ENCODE data around the gene RIMS1. TPM values are rescaled to one million over a fixed set of nuclear protein-coding genes. Genes with fewer than 3 reads are reported as not detected.

RIMS1 gene, protein sequence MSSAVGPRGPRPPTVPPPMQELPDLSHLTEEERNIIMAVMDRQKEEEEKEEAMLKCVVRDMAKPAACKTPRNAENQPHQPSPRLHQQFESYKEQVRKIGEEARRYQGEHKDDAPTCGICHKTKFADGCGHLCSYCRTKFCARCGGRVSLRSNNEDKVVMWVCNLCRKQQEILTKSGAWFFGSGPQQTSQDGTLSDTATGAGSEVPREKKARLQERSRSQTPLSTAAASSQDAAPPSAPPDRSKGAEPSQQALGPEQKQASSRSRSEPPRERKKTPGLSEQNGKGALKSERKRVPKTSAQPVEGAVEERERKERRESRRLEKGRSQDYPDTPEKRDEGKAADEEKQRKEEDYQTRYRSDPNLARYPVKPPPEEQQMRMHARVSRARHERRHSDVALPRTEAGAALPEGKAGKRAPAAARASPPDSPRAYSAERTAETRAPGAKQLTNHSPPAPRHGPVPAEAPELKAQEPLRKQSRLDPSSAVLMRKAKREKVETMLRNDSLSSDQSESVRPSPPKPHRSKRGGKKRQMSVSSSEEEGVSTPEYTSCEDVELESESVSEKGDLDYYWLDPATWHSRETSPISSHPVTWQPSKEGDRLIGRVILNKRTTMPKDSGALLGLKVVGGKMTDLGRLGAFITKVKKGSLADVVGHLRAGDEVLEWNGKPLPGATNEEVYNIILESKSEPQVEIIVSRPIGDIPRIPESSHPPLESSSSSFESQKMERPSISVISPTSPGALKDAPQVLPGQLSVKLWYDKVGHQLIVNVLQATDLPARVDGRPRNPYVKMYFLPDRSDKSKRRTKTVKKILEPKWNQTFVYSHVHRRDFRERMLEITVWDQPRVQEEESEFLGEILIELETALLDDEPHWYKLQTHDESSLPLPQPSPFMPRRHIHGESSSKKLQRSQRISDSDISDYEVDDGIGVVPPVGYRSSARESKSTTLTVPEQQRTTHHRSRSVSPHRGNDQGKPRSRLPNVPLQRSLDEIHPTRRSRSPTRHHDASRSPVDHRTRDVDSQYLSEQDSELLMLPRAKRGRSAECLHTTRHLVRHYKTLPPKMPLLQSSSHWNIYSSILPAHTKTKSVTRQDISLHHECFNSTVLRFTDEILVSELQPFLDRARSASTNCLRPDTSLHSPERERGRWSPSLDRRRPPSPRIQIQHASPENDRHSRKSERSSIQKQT (N-terminal part only)
- total RNA-seq (2014; rRNA removed; shearing (Covaris generic); ENCODE audit: low replicate concordance): not detected in 2 replicates

DNA sequence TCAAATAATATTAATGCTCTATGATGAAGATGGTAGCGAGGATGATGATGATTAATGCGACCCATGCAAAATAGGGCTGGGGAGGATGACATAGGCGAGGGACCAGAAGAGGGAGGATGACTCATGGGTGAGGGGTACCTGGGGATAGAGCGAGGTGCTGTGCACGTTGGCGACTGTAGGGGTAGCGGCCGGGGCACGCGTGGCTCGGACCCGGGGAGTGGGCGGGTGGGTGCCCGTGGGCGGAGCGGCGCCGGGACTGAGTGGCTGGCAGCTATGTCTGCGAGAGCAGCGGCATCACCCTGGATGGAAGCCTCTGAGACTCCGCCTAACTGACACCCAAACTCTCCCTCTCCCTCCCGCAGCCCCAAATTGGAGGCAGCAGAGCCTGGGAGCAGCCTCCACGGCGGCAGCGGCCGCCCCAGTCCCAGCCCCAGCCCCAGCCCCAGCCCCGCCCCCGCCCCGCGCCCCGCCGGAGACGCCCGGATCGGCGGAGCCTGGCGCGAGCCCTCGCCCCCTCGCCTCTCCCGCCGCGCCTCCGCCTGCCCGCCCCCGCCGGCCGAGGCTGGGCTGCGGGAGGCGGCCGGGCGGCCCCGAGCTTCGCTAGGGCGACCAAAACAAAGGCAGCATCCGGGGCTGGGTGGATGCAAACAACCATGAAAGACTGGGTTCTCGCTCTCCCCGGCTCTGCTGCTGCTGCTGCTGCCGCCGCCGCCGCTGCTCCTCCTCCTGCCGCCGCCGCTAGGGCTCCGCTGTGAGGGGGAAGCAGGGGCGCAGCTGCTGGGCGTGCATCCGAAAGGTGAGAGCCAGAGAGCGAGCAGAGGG is at the start of gene RIMS1:
Gene RIMS1, plus strand, starts transcription at position 367 of the 822 bp plus-strand sequence. CDS start 474 bp downstream, outside the sequence.
- peak; percentile 14 for DNase-seq (ENCODE audit: low read depth)

DNA sequence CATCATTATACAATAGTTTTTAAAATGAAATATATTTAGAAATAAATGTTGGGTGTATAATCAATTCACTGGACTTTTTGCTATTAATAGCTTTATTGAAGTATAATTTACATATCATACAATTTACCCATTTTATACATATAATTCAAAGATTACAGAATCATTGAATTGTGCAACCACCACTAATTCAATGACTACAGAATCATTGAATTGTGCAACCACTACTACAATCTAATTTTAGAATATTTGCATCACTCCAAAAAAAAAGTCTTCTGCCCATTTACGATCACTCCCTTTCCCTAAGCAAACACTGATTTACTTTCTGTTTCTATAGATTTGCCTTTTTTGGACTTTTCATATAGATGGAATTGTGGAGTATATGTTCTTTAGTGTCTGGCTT is 35.1 kb upstream of the RIMS1 start:
- no peak for DNase-seq (ENCODE audit: low read depth)
- in situ Hi-C loops (cut with HindIII; ENCODE audit: low pct_unique_long_range_greater_than_20kb, low sequenced_read_pairs): no loop called here

More for the DNA sequence above, at the start of gene RIMS1:
- in situ Hi-C loops (cut with HindIII; ENCODE audit: low pct_unique_long_range_greater_than_20kb, low sequenced_read_pairs): no loop called here

DNA sequence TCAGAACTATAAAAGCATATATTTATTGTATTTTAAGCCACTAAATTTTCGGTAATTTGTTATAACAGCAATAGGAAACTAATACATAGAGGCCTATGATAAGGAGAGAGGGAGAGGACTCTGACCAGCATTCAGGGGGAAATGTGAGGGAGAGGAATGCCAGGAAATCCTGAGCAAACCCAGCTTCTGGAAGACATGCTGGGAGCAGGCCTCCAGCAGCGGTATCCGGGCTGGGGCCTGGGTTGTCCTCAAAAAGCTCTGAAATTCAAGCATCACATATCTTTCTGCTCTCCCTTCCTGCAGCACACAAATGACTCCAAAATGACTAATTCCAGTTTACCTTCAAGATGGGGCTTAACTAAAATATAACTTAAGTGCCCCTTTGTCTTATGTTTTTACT is 33.4 kb upstream of the RIMS1 start:
- in situ Hi-C loops (cut with HindIII; ENCODE audit: low pct_unique_long_range_greater_than_20kb, low sequenced_read_pairs): no loop called here
- DNase-seq (ENCODE audit: low read depth): no peak

DNA sequence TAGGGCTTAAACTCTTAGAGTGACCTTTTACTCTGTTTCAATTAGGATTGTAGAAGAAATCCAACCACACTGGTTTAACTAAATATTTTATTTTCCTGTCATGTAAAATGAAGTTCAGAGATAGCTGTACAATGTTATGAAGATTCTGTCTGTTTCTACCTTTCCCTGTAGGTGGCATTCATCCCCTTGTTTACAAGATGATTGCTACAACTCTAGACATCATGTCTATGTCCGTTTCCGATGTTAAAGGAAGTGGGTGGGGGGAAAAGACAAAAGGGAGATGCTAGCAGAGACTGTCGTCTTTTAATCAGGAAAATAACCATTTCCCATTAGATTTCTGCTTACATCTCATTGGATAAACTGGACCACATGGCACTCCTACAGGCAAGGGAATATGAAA is 30.9 kb upstream of the RIMS1 start:
- DNase-seq (ENCODE audit: low read depth): no peak
- in situ Hi-C loops (cut with HindIII; ENCODE audit: low pct_unique_long_range_greater_than_20kb, low sequenced_read_pairs): no loop called here

DNA sequence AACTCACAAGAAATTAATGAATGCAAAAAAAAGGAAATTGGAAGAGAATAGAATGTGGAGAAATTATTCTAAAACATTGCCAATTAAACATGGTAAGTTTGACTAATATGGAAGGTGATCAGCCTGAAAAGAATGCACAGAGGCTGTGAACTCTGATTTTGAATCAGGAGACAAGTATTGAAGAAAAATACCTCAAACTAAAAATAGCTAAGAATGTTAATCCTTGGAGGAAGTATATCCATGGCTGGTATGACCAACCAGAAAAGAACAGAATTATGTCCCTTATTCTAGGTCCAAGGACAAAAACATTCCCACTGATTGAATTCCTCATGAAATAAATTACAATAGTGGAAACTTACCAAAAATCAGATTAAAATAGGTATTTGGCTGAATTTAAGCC is 7.3 kb upstream of the RIMS1 start:
- in situ Hi-C loops (cut with HindIII; ENCODE audit: low pct_unique_long_range_greater_than_20kb, low sequenced_read_pairs): no loop called here
- no peak for DNase-seq (ENCODE audit: low read depth)

DNA sequence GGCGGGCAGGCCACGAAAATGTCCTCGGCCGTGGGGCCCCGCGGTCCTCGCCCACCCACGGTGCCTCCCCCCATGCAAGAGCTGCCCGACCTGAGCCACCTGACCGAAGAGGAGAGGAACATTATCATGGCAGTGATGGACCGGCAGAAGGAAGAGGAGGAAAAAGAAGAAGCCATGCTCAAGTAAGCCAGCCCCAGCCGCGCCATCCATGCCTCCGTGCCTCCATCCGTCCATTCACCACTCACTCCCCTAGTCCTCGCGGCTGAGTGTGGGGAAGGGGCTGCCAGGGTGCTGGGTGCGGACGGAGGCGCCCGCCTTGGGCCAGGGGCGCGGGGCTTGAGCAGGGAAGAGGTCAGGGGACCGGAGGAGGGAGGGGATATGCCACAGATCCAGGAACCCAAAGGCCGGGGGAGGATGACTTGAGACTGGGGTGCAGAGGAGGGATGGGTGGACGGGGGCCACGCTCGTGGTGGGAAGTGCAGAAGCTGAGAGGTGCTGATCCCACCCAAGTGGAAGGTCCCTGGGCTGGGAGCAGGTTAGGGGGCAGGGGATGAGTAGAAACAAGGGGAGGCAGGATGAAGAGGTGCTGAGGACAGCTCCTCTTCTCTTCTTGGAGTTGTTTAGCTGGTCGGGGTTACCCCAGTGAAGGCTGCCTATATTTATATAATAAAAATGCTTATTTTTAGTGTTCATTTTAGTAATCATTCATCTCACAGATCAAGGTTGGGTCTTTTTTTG is 825 bp downstream of the RIMS1 start:
- in situ Hi-C loops (cut with HindIII; ENCODE audit: low pct_unique_long_range_greater_than_20kb, low sequenced_read_pairs): no loop called here

DNA sequence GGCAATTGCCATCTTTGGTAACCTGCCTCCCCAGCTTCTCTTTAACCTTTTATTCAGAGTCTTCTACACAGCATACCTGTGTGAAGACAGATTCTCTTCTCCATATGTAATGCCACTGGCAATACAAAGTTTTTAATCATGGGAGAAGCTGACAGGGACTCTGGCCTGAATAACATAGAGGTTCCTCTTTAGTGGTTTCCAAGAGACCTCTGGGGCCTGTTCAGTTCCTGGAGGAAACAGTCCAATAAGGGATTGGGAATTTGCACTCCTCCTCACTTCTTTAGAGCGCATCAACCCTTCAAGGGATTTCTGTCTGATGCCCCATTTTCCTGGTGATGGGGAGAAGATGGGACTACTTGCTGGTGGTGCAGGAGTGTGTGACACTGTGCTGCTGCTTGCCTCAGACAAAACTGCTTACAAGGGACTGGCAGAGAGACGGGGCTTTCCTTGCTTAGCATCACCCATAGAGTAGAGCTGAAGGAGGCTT is 1.4 kb downstream of the RIMS1 start:
- in situ Hi-C loops (cut with HindIII; ENCODE audit: low pct_unique_long_range_greater_than_20kb, low sequenced_read_pairs): no loop called here
- DNase-seq (ENCODE audit: low read depth): no peak

More for the DNA sequence above, 825 bp downstream of the RIMS1 start:
- no peak for DNase-seq (ENCODE audit: low read depth)

DNA sequence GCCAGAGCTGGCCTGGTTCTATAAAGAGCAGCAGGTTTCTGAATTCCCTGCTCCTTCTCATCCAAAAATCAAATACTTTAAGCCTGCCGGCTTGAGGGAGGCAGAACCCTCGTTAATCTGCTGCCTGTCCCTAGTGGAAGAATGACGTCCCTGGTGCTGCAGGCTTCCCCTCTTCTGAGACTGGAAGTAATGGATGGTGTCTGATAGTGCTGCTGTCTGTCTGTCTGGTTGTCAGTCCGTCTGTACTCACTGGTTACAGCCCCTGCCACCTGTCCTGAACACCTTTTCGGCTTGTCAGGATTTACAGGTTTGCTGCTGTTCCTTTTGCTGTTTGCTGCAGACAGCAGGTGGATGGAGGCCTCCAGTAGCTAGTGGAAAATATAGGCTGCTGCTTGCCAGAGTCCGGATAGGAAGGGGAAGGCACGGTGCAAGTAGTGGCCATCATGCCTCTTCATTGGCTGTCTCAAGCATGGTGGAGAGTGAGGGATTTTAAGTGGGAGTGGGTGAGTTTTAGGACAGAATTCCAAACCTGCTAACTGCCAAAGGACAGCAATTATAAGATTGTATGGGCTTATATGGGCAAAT is 2.5 kb downstream of the RIMS1 start:
- no peak for DNase-seq (ENCODE audit: low read depth)
- in situ Hi-C loops (cut with HindIII; ENCODE audit: low pct_unique_long_range_greater_than_20kb, low sequenced_read_pairs): no loop called here

DNA sequence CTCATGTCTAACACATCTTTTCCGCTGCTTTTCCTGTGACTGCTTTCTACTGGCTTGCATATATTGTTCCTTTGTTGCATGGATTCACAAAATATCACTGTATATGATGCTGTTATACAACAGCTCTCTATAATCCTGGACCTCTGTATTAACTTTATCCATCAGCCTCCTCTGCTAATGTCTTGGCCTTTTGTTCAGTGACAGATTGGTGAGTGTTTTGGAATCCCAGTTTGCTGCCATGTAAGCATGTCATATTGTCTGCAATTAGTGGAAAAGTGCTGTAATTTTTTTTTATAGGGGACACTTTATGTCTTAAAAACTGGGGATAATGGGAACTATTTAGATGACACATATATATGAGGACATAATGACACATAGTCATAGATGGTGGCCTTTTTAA is 3.0 kb downstream of the RIMS1 start:
- DNase-seq (ENCODE audit: low read depth): no peak
- in situ Hi-C loops (cut with HindIII; ENCODE audit: low pct_unique_long_range_greater_than_20kb, low sequenced_read_pairs): no loop called here

DNA sequence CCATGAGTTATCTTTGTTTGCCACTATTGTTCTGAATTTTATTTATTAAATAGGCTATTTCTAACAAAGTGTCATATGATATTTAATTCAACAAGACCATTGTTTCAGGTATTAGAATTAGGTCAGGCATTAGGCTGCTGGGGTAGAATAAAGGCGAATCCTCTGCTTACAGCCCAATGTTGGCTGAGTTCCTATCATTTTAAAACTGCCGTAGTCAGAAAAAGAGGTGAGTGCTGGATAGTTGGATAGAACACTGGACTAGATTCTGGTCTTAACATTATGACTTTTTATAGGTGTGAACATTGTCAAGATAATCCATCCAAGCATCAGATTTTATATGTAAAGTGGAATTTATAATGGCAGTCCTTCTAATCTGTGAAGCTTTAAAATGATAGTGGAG is 6.3 kb downstream of the RIMS1 start:
- DNase-seq (ENCODE audit: low read depth): no peak
- in situ Hi-C loops (cut with HindIII; ENCODE audit: low pct_unique_long_range_greater_than_20kb, low sequenced_read_pairs): no loop called here

DNA sequence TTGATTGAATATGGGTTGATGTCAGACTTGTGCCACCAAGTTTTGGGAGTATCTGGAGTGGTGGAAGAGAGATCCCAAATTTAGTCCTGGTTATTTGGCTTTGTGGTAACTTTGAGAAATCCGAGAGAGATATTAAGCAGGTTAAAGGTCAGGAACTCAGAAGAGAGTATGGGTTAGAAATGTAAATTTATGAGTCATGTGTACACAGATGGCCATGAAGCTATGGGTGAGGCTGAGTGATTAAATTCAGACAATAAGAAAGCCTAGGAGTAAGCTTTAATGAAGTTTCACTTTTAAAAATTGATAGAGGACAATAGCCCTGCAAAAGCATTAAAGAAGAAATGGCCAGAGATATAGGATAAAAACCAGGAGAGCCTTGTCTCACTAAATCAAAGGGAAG is 14.3 kb downstream of the RIMS1 start:
- in situ Hi-C loops (cut with HindIII; ENCODE audit: low pct_unique_long_range_greater_than_20kb, low sequenced_read_pairs): no loop called here
- no peak for DNase-seq (ENCODE audit: low read depth)

DNA sequence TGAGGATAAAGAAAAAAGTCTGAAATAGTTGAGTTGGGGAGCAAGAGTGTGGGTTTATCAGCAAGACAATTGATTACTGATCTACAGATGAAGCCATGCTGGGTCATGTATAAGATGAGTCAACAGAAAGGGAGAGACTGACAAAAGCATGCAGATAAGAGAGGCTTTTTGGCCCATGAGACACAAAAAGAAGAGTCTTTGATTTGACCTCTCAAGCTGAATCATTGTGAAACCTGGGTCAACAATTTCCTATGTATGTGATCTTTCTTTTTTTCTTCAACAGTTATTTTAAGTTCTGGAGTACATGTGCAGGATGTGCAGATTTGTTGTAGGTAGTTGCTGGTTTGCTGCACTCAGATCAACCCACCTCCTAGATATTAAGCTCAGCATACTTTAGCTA is 15.9 kb downstream of the RIMS1 start:
- in situ Hi-C loops (cut with HindIII; ENCODE audit: low pct_unique_long_range_greater_than_20kb, low sequenced_read_pairs): no loop called here
- DNase-seq (ENCODE audit: low read depth): no peak

DNA sequence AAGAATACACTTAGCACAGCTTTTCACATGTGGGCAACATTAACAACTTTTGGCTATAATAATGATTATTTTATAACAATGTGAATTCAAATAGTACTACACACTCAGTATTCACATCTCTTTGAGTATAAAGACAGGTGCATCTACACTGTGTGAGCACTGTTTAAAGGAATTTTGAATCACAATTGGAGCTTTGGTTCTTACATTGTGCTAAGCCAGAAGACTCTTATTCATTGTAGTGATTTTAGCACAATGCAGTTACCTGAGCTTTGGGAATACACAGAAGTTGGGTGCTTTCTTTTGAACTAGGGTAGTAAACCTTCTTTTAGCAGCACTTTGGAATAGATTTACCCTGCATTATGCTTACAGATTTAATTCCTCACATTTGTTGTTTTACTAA is 20.5 kb downstream of the RIMS1 start:
- in situ Hi-C loops (cut with HindIII; ENCODE audit: low pct_unique_long_range_greater_than_20kb, low sequenced_read_pairs): no loop called here
- DNase-seq (ENCODE audit: low read depth): no peak

DNA sequence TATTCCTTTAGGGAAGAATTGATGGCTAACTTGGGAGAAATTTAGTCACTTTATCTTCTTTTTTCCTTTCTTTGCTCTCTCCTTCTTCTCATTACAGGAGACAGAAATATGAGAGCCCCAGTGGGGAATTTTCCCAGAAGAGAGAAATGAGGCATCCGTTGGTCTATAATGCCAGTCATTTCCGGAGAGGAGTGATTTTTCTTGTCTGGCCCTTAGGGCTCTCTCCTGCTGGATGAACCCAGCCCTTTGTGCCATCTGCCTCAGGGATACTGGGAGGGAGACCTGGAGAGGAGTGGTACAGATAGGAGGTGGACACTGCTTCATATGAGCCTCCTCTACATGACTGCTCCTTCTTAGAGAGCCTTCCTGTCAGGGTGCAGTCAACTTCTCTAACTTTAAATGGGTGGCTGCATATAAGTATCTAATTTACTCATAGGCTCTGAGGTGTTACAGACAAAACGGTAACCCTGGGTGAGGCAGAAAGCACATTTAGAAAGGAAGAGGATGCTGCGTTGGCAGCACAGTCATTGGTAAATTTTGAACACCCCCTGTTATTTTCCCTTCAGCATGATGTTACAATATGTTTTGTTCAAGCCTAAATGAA is 21.9 kb downstream of the RIMS1 start:
- DNase-seq (ENCODE audit: low read depth): no peak
- in situ Hi-C loops (cut with HindIII; ENCODE audit: low pct_unique_long_range_greater_than_20kb, low sequenced_read_pairs): no loop called here

DNA sequence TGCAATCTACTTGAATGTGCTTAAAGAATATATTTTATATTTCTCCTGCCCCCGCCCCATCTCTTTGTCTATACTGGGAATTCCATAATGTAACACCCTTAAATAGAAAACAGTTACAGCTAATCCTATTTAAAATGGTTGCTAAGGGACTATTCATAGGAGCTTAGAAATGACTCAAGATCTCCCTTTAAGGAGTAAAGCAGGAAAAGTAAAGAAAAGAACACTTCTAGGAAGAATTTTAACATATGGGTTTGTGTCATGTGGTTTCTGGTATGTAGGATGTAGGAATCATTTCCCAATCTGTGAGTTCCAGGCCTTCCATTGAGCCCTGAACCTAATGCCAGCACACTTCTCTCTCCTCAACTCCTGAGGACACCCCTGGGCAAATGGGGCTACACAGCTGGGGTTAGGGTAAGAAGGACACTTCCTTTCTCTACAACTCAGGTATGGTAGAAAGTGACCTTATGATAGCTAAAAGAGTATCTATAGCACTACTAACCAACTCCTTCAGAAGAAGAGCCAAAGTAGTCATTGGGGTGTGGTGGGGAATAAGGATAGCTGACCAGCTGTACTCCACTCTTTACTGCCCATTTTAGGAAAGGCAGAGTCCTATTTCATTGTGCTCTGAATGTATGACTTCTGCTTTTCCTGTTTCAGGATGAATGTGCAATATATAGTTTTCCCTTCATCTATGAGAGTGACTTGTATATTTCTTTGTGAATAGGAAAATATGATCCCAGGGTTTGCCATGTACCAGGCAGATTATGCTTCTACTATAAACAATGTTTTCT is 27.3 kb downstream of the RIMS1 start:
- in situ Hi-C loops (cut with HindIII; ENCODE audit: low pct_unique_long_range_greater_than_20kb, low sequenced_read_pairs): no loop called here

DNA sequence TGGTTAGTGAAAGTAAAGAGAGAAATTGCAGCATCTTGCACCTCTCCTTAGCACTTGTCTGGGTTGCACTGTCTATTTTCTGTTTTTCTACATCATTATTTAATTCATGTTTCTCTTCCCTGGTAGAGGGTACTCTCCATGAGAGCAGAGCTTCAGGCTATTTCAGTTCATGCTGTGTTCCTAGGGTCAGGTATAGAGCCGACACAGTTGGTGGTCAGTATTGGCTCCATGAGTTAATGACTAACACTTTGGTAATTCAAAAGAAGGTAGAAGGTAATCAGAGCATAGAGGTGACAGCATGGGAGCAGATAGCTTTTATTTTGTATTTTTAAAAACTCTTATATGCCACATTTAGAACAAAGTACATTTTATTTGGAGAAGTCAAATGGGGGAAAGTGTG is 42.7 kb downstream of the RIMS1 start:
- DNase-seq (ENCODE audit: low read depth): no peak
- in situ Hi-C loops (cut with HindIII; ENCODE audit: low pct_unique_long_range_greater_than_20kb, low sequenced_read_pairs): no loop called here

More for the DNA sequence above, 27.3 kb downstream of the RIMS1 start:
- DNase-seq (ENCODE audit: low read depth): no peak

Measured in Caki2 (cell line).